Hepatocyte (in vitro differentiated cells): ENCODE results near the gene MRPL55. TPM values are rescaled to one million over a fixed set of nuclear protein-coding genes. Genes with fewer than 3 reads are reported as not detected.

ENCODE experiments used
- DNase-seq: peaks from one replicate; pipeline ENCODE4 v3.0.0-alpha.2; 2016; ENCODE audit warnings: low spot score
- H2AFZ ChIP-seq: fragments of 200-600 bp; sonication (generic); 2 replicates; pipeline ENCODE4 v1.6.0; 2016; ENCODE audit warnings: antibody characterized with exemption, mild to moderate bottlenecking
- H3K27ac ChIP-seq: fragments of 200-600 bp; sonication (generic); 2 replicates; pipeline ENCODE4 v1.5.1; 2016; ENCODE audit warnings: mild to moderate bottlenecking
- H3K27me3 ChIP-seq: fragments of 200-600 bp; sonication (generic); 2 replicates; pipeline ENCODE4 v1.6.1; 2016
- H3K36me3 ChIP-seq: fragments of 200-600 bp; sonication (generic); replicated peaks from 2 replicates; pipeline ENCODE4 v1.5.1; 2016; ENCODE audit warnings: low read depth; ENCODE audit not compliant: insufficient read depth
- H3K4me1 ChIP-seq: fragments of 200-600 bp; sonication (generic); 2 replicates; pipeline ENCODE4 v1.5.1; 2016; ENCODE audit warnings: mild to moderate bottlenecking, moderate library complexity; ENCODE audit not compliant: insufficient read depth
- H3K4me2 ChIP-seq: fragments of 200-600 bp; sonication (generic); 2 replicates; pipeline ENCODE4 v1.6.0; 2016
- H3K4me3 ChIP-seq: fragments of 200-600 bp; sonication (generic); 2 replicates; pipeline ENCODE4 v1.5.1; 2016; ENCODE audit warnings: mild to moderate bottlenecking
- H3K79me2 ChIP-seq: fragments of 200-600 bp; sonication (generic); 2 replicates; pipeline ENCODE4 v1.6.0; 2017; ENCODE audit warnings: mild to moderate bottlenecking
- H3K9me2 ChIP-seq: fragments of 200-600 bp; sonication (generic); replicated peaks from 2 replicates; pipeline ENCODE4 v1.6.0; 2017; ENCODE audit warnings: mild to moderate bottlenecking; ENCODE audit not compliant: insufficient read depth
- H3K9me3 ChIP-seq: fragments of 200-600 bp; sonication (generic); 2 replicates; pipeline ENCODE4 v1.5.1; 2016; ENCODE audit warnings: low read depth, mild to moderate bottlenecking
- H4K20me1 ChIP-seq: fragments of 200-600 bp; sonication (generic); 2 replicates; pipeline ENCODE4 v1.6.0; 2016; ENCODE audit warnings: mild to moderate bottlenecking; ENCODE audit not compliant: insufficient read depth, poor library complexity, severe bottlenecking
- CTCF ChIP-seq: fragments of 200-600 bp; sonication (generic); IDR thresholded peaks from 2 replicates; pipeline ENCODE4 v1.5.1; 2016; ENCODE audit warnings: antibody characterized with exemption, mild to moderate bottlenecking; ENCODE audit not compliant: poor library complexity
- EZH2 ChIP-seq: fragments of 200-600 bp; sonication (generic); IDR thresholded peaks from 2 replicates; pipeline ENCODE4 v1.6.1; 2016; ENCODE audit warnings: antibody characterized with exemption, mild to moderate bottlenecking, borderline replicate concordance
- EZH2phosphoT487 ChIP-seq: fragments of 200-600 bp; sonication (generic); IDR thresholded peaks from one replicate; pipeline ENCODE4 v1.6.1; 2018; ENCODE audit warnings: antibody characterized with exemption, mild to moderate bottlenecking, low read depth, moderate library complexity; ENCODE audit not compliant: unreplicated experiment, severe bottlenecking
- WGBS: methylation state at CpG from one replicate; pipeline ENCODE4 v1.1.6; 2016; ENCODE audit warnings: low lambda C conversion rate; ENCODE audit errors: missing lambda C conversion rate; 5-methylcytosine and 5-hydroxymethylcytosine counted together
- polyA plus RNA-seq: library from polyadenylated mRNA; unstranded; fragments of >200 nt; fragmentation: Nextera tagmentation; extraction: Ambion mirVana; gene quantifications from 2 replicates; pipeline ENCODE4 v1.2.1, GENCODE V29; 2016
- total RNA-seq: library from RNA; depleted of rRNA; stranded (reverse); fragments of >200 nt; gene quantifications from 2 replicates; pipeline ENCODE4 v1.2.3, GENCODE V29; 2014

The MRPL55 gene
- total and polyA plus RNA-seq, 2 experiments from 2014 or later = 64.8 to 130 TPM

- no peak for DNase-seq
- Histone ChIP-seq H3K4me1 (peaks cover 17% of the 10 kb centered on the region), H3K4me2 (peak overlapping the region; percentile 99), H3K4me3 (no peak overlapping the region), H4K20me1 (peaks cover 60% of the 10 kb centered on the region), H3K9me2 (no peaks in the 10 kb centered on the region), H3K27me3 (no peaks in the 10 kb centered on the region), H3K9me3 (no peaks in the 10 kb centered on the region), H3K79me2 (peaks cover 64% of the 10 kb centered on the region), H2AFZ (no peak overlapping the region), H3K36me3 (no peaks in the 10 kb centered on the region), H3K27ac (no peak overlapping the region)
- no peak for TF ChIP-seq EZH2phosphoT487
- no peak for TF ChIP-seq EZH2
- no peak for TF ChIP-seq CTCF
- 96% methylated on average over 15 of the region's 16 CpGs for WGBS
Measured at GRCh38 chr1:228142155-228142691, 33.1 kb upstream of the MRPL55 start.

- Histone ChIP-seq H3K36me3 (no peaks in the 10 kb centered on the region), H3K79me2 (peaks cover 58% of the 10 kb centered on the region), H4K20me1 (peaks cover 57% of the 10 kb centered on the region), H3K4me2 (peak overlapping the region; percentile 99), H3K27me3 (no peaks in the 10 kb centered on the region), H3K9me3 (no peaks in the 10 kb centered on the region), H3K9me2 (no peaks in the 10 kb centered on the region), H2AFZ (no peak overlapping the region), H3K4me1 (peaks cover 17% of the 10 kb centered on the region), H3K27ac (peak overlapping the region; percentile 98), H3K4me3 (peak overlapping the region; percentile 40)
- TF ChIP-seq CTCF (no peak), EZH2phosphoT487 (no peak), EZH2 (no peak)
- DNase-seq = peak; percentile 19
- WGBS = 84% methylated on average over 27 of the region's 27 CpGs
Measured at GRCh38 chr1:228141226-228142044, 32.3 kb upstream of the MRPL55 start.

GRCh38 chr1:228140724-228141225, 31.7 kb upstream of the MRPL55 start:
- Histone ChIP-seq H3K4me1 (peaks cover 17% of the 10 kb centered on the region), H3K79me2 (peaks cover 53% of the 10 kb centered on the region), H3K9me3 (no peaks in the 10 kb centered on the region), H4K20me1 (peaks cover 52% of the 10 kb centered on the region), H3K36me3 (no peaks in the 10 kb centered on the region), H3K27ac (peak overlapping the region; percentile 98), H3K4me2 (peak overlapping the region; percentile 99), H2AFZ (peak overlapping the region; percentile 60), H3K27me3 (no peaks in the 10 kb centered on the region), H3K9me2 (no peaks in the 10 kb centered on the region), H3K4me3 (peak overlapping the region; percentile 40)
- TF ChIP-seq CTCF (no peak), EZH2 (no peak), EZH2phosphoT487 (no peak)
- DNase-seq = no peak
- whole genome bisulfite sequencing = 20% methylated on average over 24 of the region's 25 CpGs
